Measurements from ENCODE around the gene SYTL5.

Gene SYTL5

DNA sequence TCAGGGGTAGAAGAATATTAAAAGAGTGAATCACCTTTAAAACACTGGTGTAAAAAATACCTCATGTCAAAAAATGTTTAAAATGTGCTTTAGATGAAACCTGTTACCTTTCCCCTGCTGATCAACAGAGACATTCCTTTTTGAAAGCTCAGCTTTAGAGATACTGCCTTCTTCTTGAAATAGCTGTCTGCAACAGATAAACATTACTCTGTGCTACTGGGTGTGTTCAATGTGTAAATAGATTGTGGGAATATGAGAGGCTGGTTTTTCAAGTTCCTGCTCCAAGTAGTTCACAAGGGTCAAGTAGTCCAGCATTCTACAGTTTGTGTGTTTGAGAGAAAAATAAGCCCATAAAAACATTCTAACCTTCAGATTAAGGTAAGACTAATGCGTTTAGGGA is at the start of gene SYTL5:
Gene SYTL5, plus strand, starts transcription at position 263 of the 400 bp plus-strand sequence. CDS start 27,337 bp downstream, outside the sequence.
- no peak within 1 kb of the TSS for H3K9ac ChIP-seq
- no peak for TF ChIP-seq Cebpa-rat (IDR thresholded peaks at IDR 0.05)
- H3K27ac ChIP-seq: no peak within 1 kb of the TSS
- no peaks in the 10 kb centered on the region for H3K4me1 ChIP-seq
- H3K4me3 ChIP-seq: no peak within 1 kb of the TSS
- H4K20me1 ChIP-seq: no peaks in the 10 kb centered on the region
- H3K4me2 ChIP-seq: no peak within 1 kb of the TSS
- H3K36me3 ChIP-seq: no peaks in the 10 kb centered on the region
- peaks cover 0 to 25% (median 14%) of the 10 kb centered on the region in 11 experiments; a peak in 14 of 22 replicates for H3K9me3 ChIP-seq (replicated peaks in 1 of 11)
- H3K27me3 ChIP-seq: no peaks in the 10 kb centered on the region

DNA sequence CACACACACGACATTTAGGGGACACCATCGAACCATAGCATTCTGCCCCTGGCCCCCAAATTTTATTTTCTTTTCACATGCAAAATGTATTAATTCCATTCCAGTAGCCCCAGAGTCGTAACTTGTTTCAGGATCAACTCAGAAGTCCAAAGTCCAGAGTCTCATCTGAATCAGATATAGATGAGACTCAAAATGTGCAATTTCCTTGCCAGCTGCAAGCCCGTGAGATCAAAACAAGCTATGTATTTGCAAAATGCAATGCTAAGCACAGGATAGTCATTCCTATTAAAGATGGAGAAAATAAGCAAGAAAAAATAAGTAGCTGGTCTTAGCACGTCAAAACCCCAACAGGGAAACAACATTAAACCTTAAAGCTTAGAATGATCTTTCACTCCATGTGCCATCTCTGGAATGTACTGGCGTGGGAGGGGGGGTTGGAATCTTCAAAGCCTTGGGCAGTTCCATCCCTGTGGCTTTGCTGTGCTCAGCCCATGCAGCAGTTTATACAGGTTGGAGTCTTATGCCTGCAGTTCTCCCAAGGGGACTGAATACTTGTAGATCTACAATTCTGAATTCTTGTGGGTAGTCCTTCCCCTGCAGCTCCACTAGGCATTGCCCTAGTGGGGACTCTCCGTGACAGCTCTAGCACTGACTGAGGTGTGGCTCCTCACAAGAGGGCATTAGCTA is 47.7 kb upstream of the SYTL5 start:
- H3K9ac ChIP-seq: no peak overlapping the region
- H3K36me3 ChIP-seq: no peaks in the 10 kb centered on the region
- TF ChIP-seq Cebpa-rat (IDR thresholded peaks at IDR 0.05): no peak
- no peak overlapping the region for H3K4me2 ChIP-seq
- H3K27me3 ChIP-seq: no peaks in the 10 kb centered on the region
- H3K4me3 ChIP-seq: no peak overlapping the region
- no peaks in the 10 kb centered on the region for H4K20me1 ChIP-seq
- H3K27ac ChIP-seq: no peak overlapping the region
- H3K9me3 ChIP-seq (replicated peaks in 1 of 11): peaks cover 0 to 6% (median 0%) of the 10 kb centered on the region in 11 experiments; a peak in 1 of 22 replicates
- H3K4me1 ChIP-seq: no peaks in the 10 kb centered on the region

DNA sequence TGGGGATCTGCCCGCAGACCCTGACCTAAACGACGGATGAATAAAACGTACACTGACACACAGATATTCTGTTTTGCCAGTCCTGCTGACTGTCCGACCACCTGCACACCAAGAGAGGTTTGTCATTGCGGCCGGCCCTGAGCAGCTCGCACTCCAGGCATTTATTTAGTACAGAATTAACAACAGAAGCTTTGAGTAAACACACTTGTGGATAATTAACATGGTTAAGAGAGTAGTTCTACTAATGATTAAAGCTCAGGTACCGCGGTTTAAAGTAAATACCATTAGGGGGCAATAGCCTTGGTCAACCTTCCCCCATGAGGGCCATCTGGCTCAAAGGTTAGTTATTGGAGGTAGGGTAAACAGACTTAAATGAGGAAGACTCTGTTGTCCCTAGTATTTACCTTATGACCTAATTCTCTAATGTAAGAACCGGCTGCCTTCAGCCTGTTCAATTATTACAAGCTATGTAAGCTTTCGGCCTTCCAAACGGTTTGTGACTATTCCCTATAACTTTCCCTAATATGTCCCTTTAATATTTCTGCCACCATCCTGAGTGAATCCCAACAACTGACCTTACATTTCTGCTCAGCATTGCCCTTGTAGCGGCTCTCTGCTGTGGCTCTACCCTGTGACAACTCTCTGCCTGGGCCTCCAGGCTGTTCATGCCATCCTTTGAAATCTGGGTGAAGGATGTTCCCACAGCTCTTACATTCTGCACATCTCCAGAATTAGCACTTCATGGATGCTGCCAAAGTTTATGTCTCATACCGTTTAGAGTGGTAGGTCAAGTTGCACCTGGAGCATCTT is 46.9 kb upstream of the SYTL5 start:
- Histone ChIP-seq H3K27ac (no peak overlapping the region), H3K4me3 (no peak overlapping the region), H3K9ac (no peak overlapping the region)

DNA sequence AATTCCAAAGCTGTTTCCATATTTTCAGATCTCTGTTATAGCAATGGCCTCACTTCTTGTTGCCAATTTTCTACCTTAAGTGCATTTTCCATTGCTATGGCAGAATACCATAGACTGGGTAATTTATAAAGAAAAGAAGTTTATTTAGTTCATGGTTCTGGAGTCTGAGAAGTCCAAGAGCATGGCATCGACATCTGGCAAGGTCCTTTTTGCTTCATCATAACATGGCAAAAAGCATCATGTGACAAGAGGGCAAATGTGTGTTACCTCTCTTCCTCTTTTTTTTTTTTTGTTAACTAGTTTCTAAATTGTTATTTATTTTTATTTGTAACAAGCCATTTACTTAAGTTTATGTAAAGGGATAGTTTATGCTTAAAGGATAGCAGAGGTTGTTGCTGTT is 45.2 kb upstream of the SYTL5 start:
- H3K36me3 ChIP-seq: no peaks in the 10 kb centered on the region
- no peaks in the 10 kb centered on the region for H3K4me1 ChIP-seq
- no peak overlapping the region for H3K9ac ChIP-seq
- H3K4me3 ChIP-seq: no peak overlapping the region
- H3K4me2 ChIP-seq: no peak overlapping the region
- H4K20me1 ChIP-seq: no peaks in the 10 kb centered on the region
- no peak for TF ChIP-seq Cebpa-rat (IDR thresholded peaks at IDR 0.05)
- peaks cover 0 to 6% (median 0%) of the 10 kb centered on the region in 11 experiments; a peak in 1 of 22 replicates for H3K9me3 ChIP-seq (replicated peaks in 1 of 11)
- H3K27me3 ChIP-seq: no peaks in the 10 kb centered on the region
- H3K27ac ChIP-seq: no peak overlapping the region

More for the DNA sequence above, 46.9 kb upstream of the SYTL5 start:
- Histone ChIP-seq H3K4me1 (no peaks in the 10 kb centered on the region), H3K27me3 (no peaks in the 10 kb centered on the region), H3K4me2 (no peak overlapping the region), H4K20me1 (no peaks in the 10 kb centered on the region), H3K36me3 (no peaks in the 10 kb centered on the region), H3K9me3 (replicated peaks in 1 of 11) (peaks cover 0 to 6% (median 0%) of the 10 kb centered on the region in 11 experiments; a peak in 1 of 22 replicates)
- TF ChIP-seq Cebpa-rat (IDR thresholded peaks at IDR 0.05): no peak

DNA sequence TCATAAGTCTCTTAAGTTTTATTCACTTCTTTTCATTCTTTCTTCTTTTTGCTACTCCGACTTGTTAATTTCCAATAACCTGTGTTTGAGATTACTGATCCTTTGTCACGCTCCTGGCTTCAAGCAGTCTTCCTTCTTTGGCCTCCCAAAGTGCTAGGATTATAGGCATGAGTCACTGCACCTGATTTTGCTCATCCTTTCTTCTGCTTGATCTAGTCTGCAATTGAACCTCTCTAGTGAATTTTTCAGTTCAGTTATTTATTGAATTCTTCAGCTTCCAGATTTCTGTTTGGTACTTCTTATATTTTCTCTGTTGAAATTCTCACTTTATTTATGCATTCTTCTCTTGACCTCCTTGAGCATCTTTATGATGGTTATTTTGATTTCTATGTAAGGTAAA is 38.6 kb upstream of the SYTL5 start:
- Histone ChIP-seq H3K9me3 (replicated peaks in 1 of 11) (peaks cover 0 to 6% (median 0%) of the 10 kb centered on the region in 11 experiments; a peak in 1 of 22 replicates), H3K4me1 (no peaks in the 10 kb centered on the region), H3K4me3 (no peak overlapping the region), H3K36me3 (no peaks in the 10 kb centered on the region), H3K9ac (no peak overlapping the region), H3K4me2 (no peak overlapping the region), H4K20me1 (no peaks in the 10 kb centered on the region), H3K27me3 (no peaks in the 10 kb centered on the region), H3K27ac (no peak overlapping the region)
- TF ChIP-seq Cebpa-rat (IDR thresholded peaks at IDR 0.05): no peak

DNA sequence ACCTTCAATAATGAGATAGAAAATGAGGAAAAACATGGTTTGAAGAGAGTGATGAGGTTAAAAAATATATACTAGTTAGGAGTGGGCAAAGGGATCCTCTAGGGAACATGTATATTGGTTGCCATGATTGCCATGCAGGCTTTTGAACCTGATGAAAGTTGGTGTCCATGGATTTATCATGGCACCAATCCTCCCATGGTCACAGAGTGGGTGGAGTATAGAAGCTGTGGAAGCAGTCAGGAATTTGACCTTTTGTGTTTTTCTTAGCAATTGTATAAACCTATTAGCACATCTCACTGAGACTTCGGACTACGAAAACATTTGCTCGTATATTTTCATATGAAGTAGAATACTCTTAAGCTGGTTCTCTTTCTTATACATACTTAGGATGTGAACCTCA is 30.9 kb upstream of the SYTL5 start:
- Histone ChIP-seq H3K36me3 (no peaks in the 10 kb centered on the region), H3K27ac (no peak overlapping the region), H3K9ac (no peak overlapping the region), H3K4me3 (no peak overlapping the region), H3K4me2 (no peak overlapping the region), H3K27me3 (no peaks in the 10 kb centered on the region), H3K4me1 (peaks cover 0 to 6% (median 0%) of the 10 kb centered on the region in 10 experiments; a peak in 2 of 20 replicates), H4K20me1 (no peaks in the 10 kb centered on the region), H3K9me3 (replicated peaks in 1 of 11) (no peaks in the 10 kb centered on the region)
- TF ChIP-seq Cebpa-rat (IDR thresholded peaks at IDR 0.05): no peak

DNA sequence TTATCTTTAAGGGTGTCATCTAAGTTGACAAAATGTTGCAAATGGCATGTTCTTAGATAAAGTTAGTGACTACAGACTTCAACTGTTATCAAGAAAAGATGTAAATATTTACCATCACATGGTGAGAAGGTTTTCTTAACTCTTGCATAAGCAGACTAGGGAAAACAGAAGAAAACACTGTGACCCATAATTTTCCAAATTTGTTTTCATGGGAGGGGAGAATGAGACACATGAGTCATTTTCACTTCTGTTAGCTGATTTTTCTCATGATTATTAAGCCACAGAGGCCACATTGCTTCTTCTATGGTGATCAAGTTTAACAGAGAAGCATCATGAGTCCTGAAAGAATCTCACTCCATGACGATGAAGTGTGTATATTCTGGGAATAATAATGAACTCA is 30.2 kb upstream of the SYTL5 start:
- TF ChIP-seq Cebpa-rat (IDR thresholded peaks at IDR 0.05): no peak
- no peaks in the 10 kb centered on the region for H3K36me3 ChIP-seq
- no peak overlapping the region for H3K4me2 ChIP-seq

DNA sequence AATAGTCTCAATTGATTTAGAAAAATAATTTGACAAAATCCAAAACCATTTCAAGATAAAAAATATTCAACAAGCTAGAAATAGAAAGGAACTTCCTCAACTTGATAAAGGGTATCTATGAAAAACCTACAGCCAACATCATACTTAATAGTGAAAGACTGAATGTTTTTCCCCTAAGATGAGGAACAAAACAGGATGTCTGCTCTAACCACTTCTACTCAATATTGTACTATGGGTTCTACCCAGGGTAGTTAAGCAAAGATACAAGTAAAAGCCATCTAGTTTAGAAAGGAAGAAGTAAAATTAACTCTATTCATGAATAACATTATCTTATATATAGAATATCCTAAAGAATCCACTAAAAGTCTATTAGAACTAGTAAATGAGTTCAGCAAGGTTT is 21.5 kb upstream of the SYTL5 start:
- Histone ChIP-seq H3K27me3 (no peaks in the 10 kb centered on the region), H3K4me2 (no peak overlapping the region), H3K4me3 (no peak overlapping the region), H3K27ac (no peak overlapping the region), H4K20me1 (no peaks in the 10 kb centered on the region), H3K9ac (no peak overlapping the region), H3K9me3 (replicated peaks in 1 of 11) (peaks cover 0 to 15% (median 0%) of the 10 kb centered on the region in 11 experiments; a peak in 4 of 22 replicates), H3K36me3 (no peaks in the 10 kb centered on the region), H3K4me1 (0 out of 20 replicates have a peak, but pooled peaks cover 0 to 9% (median 0%) of the 10 kb centered on the region in 10 experiments)
- no peak for TF ChIP-seq Cebpa-rat (IDR thresholded peaks at IDR 0.05)

More for the DNA sequence above, 30.2 kb upstream of the SYTL5 start:
- H3K9ac ChIP-seq: no peak overlapping the region
- H3K4me3 ChIP-seq: no peak overlapping the region
- no peaks in the 10 kb centered on the region for H3K27me3 ChIP-seq
- no peak overlapping the region for H3K27ac ChIP-seq
- no peaks in the 10 kb centered on the region for H4K20me1 ChIP-seq
- H3K4me1 ChIP-seq: peaks cover 0 to 6% (median 0%) of the 10 kb centered on the region in 10 experiments; a peak in 2 of 20 replicates
- H3K9me3 ChIP-seq (replicated peaks in 1 of 11): peaks cover 0 to under 1% (median 0%) of the 10 kb centered on the region in 11 experiments; a peak in 1 of 22 replicates

DNA sequence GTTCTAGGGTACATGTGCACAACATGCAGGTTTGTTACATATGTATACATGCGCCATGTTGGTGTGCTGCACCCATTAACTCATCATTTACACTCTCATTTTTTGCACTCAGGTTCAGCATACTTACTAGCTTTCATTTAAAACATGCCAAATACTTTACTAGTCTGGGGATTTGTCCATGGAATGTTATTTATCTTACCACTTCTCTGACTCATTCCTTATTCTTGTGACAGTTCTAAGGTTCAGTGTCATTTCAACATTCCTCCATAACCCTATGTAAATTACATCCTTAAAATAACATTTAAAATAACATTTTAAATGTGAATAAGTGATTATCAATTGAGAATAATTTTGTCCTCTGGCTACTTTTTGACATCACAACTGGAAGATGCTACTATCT is 19.5 kb upstream of the SYTL5 start:
- Histone ChIP-seq H3K9ac (no peak overlapping the region), H3K4me1 (peaks cover 0 to 20% (median 2%) of the 10 kb centered on the region in 10 experiments; a peak in 5 of 20 replicates), H3K27ac (no peak overlapping the region), H3K4me2 (no peak overlapping the region), H4K20me1 (no peaks in the 10 kb centered on the region), H3K27me3 (no peaks in the 10 kb centered on the region), H3K36me3 (no peaks in the 10 kb centered on the region), H3K9me3 (replicated peaks in 1 of 11) (peaks cover 0 to 8% (median 0%) of the 10 kb centered on the region in 11 experiments; a peak in 1 of 22 replicates), H3K4me3 (no peak overlapping the region)
- TF ChIP-seq Cebpa-rat (IDR thresholded peaks at IDR 0.05): no peak

Data from BLaER1 treated with 17β-estradiol and CSF1 and Interleukin-3, amounts not matched to agents 10 nM and 100 nM (cell line).